Vagina (tissue), 2 donors: ENCODE results near the gene CRTAC1. TPM values are rescaled to one million over a fixed set of nuclear protein-coding genes. Genes with fewer than 3 reads are reported as not detected.

Experiments used
- DNase-seq, 2 donors: peaks; one replicate each; pipeline ENCODE4 v3.0.0-alpha.2; 2017; ENCODE audit errors: extremely low spot score in 2 of 2
- H3K27ac ChIP-seq: fragments of 200-600 bp; sonication (generic); one replicate; pipeline ENCODE4 v1.5.1; 2019
- H3K27me3 ChIP-seq: fragments of 200-600 bp; sonication (generic); one replicate; pipeline ENCODE4 v1.5.1; 2019
- H3K36me3 ChIP-seq, 2 donors: fragments of 200-600 bp; sonication (generic); one replicate each; pipeline ENCODE4 v1.5.1; 2017 to 2019
- H3K4me1 ChIP-seq: fragments of 200-600 bp; sonication (generic); one replicate; pipeline ENCODE4 v1.5.1; 2019
- H3K4me3 ChIP-seq, 2 donors: fragments of 200-600 bp; sonication (generic); 1 replicate in 1 of 2; 2 replicates in 1 of 2; pipeline ENCODE4 v1.5.1; 2016 to 2019
- H3K9me3 ChIP-seq: fragments of 200-600 bp; sonication (generic); one replicate; pipeline ENCODE4 v1.5.1; 2019
- POLR2A ChIP-seq, 2 donors: fragments of 450-650 bp; IDR thresholded peaks; one replicate each; pipeline ENCODE4 v1.6.1; 2017; ENCODE audit warnings: antibody characterized with exemption in 2 of 2, mild to moderate bottlenecking in 2 of 2, moderate library complexity in 2 of 2
- POLR2AphosphoS5 ChIP-seq, 2 donors: sonication (generic); formaldehyde crosslinking; IDR thresholded peaks; one replicate each; pipeline ENCODE4 v1.9.0; 2017; ENCODE audit warnings: antibody characterized with exemption in 2 of 2, mild to moderate bottlenecking in 2 of 2, low read depth in 1 of 2; ENCODE audit not compliant: insufficient read depth in 1 of 2
- intact Hi-C: fragments of 100-400 bp; cut with DNase I; formaldehyde crosslinking; loops from one replicate; pipeline ENCODE4 v1.15.1; 2023
- total RNA-seq: library from RNA; depleted of rRNA; stranded (reverse); fragments of >200 nt; gene quantifications from one replicate; pipeline ENCODE4 v1.2.3, GENCODE V29; 2016
- TF ChIP-seq, protein P1 (sequence below), 3 experiments: fragments of 450-650 bp in 2 of 3; fragments of 200-600 bp in 1 of 3; sonication (generic) in 1 of 3; IDR thresholded peaks; one replicate each; pipeline ENCODE4 v1.5.1; 2017 to 2019; ENCODE audit warnings: antibody characterized with exemption in 3 of 3, mild to moderate bottlenecking in 2 of 3, moderate library complexity in 2 of 3

Gene CRTAC1
- total RNA-seq, 1 donor from 2014 or later, result 2.5 TPM

- H3K9me3 ChIP-seq, result no peaks in the 10 kb centered on the region
- H3K27me3 ChIP-seq, result no peaks in the 10 kb centered on the region
- TF ChIP-seq, protein P1, sequence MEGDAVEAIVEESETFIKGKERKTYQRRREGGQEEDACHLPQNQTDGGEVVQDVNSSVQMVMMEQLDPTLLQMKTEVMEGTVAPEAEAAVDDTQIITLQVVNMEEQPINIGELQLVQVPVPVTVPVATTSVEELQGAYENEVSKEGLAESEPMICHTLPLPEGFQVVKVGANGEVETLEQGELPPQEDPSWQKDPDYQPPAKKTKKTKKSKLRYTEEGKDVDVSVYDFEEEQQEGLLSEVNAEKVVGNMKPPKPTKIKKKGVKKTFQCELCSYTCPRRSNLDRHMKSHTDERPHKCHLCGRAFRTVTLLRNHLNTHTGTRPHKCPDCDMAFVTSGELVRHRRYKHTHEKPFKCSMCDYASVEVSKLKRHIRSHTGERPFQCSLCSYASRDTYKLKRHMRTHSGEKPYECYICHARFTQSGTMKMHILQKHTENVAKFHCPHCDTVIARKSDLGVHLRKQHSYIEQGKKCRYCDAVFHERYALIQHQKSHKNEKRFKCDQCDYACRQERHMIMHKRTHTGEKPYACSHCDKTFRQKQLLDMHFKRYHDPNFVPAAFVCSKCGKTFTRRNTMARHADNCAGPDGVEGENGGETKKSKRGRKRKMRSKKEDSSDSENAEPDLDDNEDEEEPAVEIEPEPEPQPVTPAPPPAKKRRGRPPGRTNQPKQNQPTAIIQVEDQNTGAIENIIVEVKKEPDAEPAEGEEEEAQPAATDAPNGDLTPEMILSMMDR (IDR thresholded peaks at IDR 0.05), result no peak
- TF ChIP-seq POLR2A (IDR thresholded peaks at IDR 0.05), result no peak
- no peak for TF ChIP-seq POLR2AphosphoS5 (IDR thresholded peaks at IDR 0.05; ENCODE audit: insufficient read depth in 1 of 2, low read depth in 1 of 2)
- H3K4me3 ChIP-seq, result no peak overlapping the region
- no peaks in the 10 kb centered on the region for H3K4me1 ChIP-seq
- H3K36me3 ChIP-seq, result no peaks in the 10 kb centered on the region
- intact Hi-C loops, result no loop called here
- DNase-seq, result no peak
- no peak overlapping the region for H3K27ac ChIP-seq
Observed at GRCh38 chr10:97936126-97936525, 94.3 kb downstream of the CRTAC1 start.

- Histone ChIP-seq H3K4me3 (no peak overlapping the region), H3K36me3 (no peaks in the 10 kb centered on the region), H3K4me1 (no peaks in the 10 kb centered on the region), H3K9me3 (no peaks in the 10 kb centered on the region), H3K27ac (no peak overlapping the region), H3K27me3 (no peaks in the 10 kb centered on the region)
- intact Hi-C loops, result no loop called here
- DNase-seq, result no peak
- TF ChIP-seq, protein P1 (IDR thresholded peaks at IDR 0.05), result no peak
- TF ChIP-seq POLR2AphosphoS5 (IDR thresholded peaks at IDR 0.05; ENCODE audit: insufficient read depth in 1 of 2, low read depth in 1 of 2), result no peak
- TF ChIP-seq POLR2A (IDR thresholded peaks at IDR 0.05), result no peak
Observed at GRCh38 chr10:97932932-97933530, 97.4 kb downstream of the CRTAC1 start.

GRCh38 chr10:97931041-97931440 is 99.4 kb downstream of the CRTAC1 start:
- Histone ChIP-seq H3K9me3 (no peaks in the 10 kb centered on the region), H3K4me1 (no peaks in the 10 kb centered on the region), H3K36me3 (no peaks in the 10 kb centered on the region), H3K27ac (no peak overlapping the region), H3K4me3 (no peak overlapping the region), H3K27me3 (no peaks in the 10 kb centered on the region)
- intact Hi-C loops, result no loop called here
- TF ChIP-seq, protein P1 (IDR thresholded peaks at IDR 0.05), result no peak
- DNase-seq, result no peak

GRCh38 chr10:97928897-97929296 is 101.5 kb downstream of the CRTAC1 start:
- H3K36me3 ChIP-seq, result no peaks in the 10 kb centered on the region
- intact Hi-C loops, result no loop called here
- no peaks in the 10 kb centered on the region for H3K4me1 ChIP-seq
- TF ChIP-seq POLR2A (IDR thresholded peaks at IDR 0.05) (no peak), POLR2AphosphoS5 (IDR thresholded peaks at IDR 0.05; ENCODE audit: insufficient read depth in 1 of 2, low read depth in 1 of 2) (no peak)
- TF ChIP-seq, protein P1 (IDR thresholded peaks at IDR 0.05), result no peak
- H3K9me3 ChIP-seq, result no peaks in the 10 kb centered on the region
- no peak overlapping the region for H3K27ac ChIP-seq
- DNase-seq, result no peak
- H3K27me3 ChIP-seq, result no peaks in the 10 kb centered on the region
- no peak overlapping the region for H3K4me3 ChIP-seq

GRCh38 chr10:97927622-97928021 is 102.8 kb downstream of the CRTAC1 start:
- Histone ChIP-seq H3K36me3 (no peaks in the 10 kb centered on the region), H3K4me1 (no peaks in the 10 kb centered on the region), H3K27me3 (no peaks in the 10 kb centered on the region), H3K9me3 (no peaks in the 10 kb centered on the region), H3K4me3 (no peak overlapping the region), H3K27ac (no peak overlapping the region)
- no peak for TF ChIP-seq POLR2AphosphoS5 (IDR thresholded peaks at IDR 0.05; ENCODE audit: insufficient read depth in 1 of 2, low read depth in 1 of 2)
- TF ChIP-seq POLR2A (IDR thresholded peaks at IDR 0.05), result no peak
- TF ChIP-seq, protein P1 (IDR thresholded peaks at IDR 0.05), result no peak
- no peak for DNase-seq
- intact Hi-C loops, result no loop called here
